GM19397 (cell line): ENCODE results near the gene CCNC.

ENCODE experiments used
- ATAC-seq: cut with Tn5 transposase; IDR thresholded peaks from one replicate; pipeline ENCODE4 v1.9.1; 2021; ENCODE audit warnings: mild to moderate bottlenecking, moderate library complexity; ENCODE audit not compliant: unreplicated experiment

The CCNC gene, protein sequence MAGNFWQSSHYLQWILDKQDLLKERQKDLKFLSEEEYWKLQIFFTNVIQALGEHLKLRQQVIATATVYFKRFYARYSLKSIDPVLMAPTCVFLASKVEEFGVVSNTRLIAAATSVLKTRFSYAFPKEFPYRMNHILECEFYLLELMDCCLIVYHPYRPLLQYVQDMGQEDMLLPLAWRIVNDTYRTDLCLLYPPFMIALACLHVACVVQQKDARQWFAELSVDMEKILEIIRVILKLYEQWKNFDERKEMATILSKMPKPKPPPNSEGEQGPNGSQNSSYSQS

DNA sequence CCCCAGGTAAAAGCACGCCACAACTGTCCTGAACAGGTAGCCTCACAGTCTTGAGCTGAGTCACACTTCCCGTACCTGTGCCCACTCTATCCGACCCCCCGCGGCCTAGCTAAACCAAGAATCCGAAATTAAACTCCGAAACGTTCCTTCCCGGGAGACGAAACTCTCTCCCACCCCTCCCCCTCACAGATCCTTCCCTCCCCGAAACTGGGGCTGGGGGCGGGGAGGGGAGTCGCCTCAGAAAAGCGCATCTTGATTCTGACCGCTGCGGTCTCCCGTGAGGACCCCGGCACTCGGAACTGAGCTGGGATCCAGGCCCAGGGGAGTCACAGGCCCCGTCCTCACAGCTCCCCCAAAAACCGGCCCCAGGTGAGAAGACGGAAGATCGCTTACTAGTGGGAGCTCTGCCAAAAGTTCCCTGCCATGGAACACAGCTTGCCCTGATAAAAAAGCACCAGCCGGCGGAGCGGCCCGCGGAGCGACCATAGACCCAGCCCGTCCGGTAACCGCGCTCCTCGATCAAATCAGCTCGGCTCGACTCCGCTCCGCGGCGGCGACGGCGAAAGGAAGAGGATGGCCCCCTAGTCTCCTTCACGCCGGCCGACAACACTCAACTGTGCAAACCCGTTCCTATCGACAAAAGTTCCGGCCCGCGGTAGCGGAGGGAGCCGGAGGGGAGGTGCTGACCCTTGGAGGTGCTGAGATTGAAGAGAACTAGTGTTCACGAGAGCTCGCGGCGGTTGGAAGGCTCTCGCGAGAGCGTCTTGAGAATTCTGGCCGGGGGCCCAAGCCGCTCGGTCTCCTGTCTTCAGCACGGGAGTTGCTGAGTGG is at the start of gene CCNC:
Gene CCNC (minus strand): TSS at position 558 of the 831 bp plus-strand sequence. CDS start 133 bp downstream, at position 425.
- ATAC-seq, result peak; percentile 99

DNA sequence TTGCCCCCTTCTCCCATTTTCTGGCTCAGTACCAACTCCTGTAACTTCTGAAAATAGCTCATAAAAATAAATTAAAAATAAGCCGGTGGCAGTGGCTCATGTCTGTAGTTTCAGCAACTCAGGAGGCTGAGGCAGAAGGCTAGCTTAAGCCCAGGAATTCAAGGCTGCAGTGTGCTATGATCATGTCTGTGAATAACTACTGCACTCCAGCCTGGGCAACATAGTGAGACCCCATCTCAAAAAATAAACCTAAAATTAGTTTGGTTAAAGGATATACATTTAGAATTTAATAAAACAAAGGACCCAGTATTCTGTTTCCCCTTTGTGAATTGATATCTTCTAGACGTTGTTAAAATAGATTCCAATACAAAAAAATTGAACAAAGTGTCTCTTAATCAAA is 48.7 kb upstream of the CCNC start:
- ATAC-seq, result no peak

DNA sequence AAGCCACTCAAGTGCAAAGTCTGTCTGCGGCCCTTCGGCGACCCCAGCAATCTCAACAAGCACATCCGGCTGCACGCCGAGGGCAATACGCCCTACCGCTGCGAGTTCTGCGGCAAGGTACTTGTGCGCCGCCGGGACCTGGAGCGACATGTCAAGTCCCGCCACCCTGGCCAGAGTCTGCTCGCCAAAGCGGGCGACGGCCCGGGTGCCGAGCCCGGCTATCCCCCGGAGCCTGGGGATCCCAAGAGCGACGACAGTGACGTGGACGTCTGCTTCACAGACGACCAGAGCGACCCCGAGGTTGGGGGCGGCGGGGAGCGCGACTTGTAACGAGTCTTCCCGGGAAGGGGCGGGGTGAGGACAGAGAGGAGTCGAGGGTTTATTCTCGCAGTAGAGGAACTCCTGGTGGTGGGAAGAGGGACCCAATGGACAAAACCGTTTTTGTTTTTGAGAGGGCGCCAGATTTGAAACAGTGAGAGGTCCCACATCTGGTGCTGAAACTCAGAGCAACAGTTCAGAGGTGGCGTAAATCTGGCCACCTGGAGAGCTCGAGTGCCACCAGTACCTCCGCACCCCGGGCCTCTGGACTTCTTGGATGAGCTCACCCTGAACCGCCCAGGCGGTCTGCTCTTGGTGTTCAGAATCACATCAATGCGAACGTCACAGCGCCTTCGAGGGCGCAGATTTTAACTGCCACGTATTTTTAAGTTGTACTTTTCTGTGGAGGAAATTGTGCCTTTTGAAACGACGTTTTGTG is 46.1 kb upstream of the CCNC start:
- ATAC-seq, result peak; percentile 26

DNA sequence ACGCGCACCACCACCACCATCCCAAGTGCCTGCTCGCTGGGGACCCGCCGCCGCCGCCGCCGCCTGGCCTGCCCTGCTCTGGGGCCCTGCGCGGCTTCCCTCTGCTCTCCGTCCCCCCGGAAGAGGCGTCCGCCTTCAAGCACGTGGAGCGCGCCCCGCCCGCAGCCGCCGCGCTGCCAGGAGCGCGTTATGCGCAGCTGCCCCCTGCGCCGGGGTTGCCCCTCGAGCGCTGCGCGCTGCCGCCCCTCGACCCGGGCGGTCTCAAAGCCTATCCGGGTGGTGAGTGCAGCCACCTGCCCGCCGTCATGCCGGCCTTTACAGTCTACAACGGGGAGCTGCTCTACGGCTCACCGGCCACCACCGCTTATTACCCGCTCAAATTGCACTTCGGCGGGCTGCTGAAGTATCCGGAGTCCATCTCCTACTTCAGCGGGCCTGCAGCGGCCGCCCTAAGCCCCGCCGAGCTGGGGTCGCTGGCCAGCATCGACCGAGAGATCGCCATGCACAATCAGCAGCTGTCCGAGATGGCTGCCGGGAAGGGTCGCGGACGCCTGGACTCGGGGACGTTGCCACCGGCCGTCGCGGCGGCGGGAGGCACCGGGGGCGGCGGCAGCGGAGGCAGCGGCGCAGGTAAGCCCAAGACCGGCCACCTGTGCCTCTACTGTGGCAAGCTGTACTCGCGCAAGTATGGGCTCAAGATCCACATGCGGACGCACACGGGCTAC is 45.4 kb upstream of the CCNC start:
- ATAC-seq, result peak; percentile 67

DNA sequence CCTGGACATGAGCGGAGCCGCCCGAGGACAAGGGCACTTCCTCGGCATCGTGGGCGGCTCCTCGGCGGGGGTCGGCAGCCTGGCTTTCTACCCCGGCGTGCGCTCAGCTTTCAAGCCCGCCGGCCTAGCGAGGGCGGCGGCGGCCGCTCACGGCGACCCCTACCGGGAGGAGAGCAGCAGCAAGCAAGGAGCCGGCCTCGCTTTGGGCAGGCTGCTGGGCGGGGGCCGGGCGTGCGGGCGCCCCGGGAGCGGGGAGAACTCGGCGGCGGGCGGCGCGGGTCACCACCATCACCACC is 44.9 kb upstream of the CCNC start:
- ATAC-seq, result peak; percentile 71

DNA sequence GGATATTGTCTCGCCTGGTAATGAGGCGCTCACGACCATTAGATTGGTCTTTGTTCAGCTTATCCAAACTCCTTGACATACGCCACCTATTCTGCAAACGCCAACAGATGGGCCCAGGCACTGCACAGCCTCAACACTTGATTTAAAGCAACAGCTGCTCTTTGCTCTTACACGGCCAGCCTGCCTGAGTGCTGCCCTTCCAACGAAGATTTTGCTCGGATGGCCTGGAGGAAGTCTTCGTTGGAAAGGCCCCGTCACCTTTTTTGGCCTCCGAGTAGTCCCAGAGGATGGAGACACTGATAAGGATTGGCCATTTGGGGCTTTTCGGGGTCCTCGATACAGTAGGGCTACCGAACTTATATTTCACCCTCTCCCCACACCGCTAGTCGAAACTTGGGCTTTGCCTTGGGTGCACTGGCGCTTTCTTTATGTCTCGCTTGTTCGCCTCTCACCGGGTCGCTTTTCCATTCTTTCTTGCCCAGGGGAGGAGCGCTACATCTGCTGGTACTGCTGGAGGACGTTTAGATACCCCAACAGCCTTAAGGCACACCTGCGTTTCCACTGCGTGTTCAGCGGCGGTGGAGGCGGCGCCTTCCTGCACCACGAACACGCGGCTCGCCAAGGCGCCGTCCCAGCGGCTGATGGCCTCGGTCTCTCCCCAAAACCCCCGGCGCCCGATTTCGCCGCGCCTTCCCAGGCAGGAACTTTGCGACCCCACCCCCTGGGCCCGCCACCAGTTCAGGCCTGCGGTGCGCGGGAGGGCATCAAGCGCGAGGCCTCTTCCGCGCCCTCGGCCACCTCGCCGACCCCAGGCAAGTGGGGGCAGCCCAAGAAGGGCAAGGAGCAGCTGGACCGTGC is 44.3 kb upstream of the CCNC start:
- ATAC-seq, result peak; percentile 9

DNA sequence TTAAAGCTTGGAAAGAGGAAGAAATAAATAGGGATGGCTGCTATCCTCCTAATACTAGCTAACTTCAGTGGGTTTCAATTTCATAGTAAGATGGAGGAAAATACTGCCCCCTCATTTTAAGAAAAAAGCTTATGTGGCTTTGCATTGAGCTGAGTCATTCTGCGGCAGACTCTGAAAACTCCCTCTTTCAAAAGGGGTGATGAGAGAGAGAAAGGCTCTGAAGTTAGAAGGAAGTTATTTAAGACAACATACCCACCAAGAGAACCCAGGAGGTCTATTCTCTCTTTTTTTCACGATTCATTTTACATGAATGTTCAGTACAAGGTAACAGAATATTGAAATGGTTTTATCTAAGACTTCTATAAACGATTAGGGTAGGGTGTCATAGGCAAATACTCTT is 42.7 kb upstream of the CCNC start:
- peak; percentile 26 for ATAC-seq

DNA sequence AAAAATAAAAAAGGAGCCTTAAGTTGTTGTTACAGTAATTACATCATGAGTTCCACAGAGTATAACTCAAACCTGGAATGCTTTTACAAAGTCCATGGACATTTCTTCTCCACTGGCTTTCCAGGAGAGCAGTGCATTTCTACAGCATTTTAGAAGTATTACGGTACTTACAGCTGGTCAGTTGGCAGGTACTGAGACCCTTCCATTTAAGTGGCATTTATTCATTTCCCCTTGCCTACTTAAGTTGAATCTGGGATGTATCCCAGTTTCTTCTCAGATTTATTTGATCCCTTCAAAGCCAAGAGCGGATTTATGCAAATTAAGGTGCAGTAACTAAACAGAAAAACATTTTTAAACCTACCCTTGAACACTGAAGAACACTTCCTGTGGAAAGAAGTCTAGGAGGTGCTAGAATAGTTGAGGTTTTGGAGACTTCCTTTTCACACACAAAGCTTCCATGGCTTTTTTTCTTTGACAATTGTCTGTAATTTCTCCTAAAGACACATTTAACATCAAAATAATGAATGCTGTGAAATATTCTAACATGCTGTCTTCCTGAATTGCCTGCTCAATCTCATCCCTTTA is 41.5 kb upstream of the CCNC start:
- no peak for ATAC-seq

DNA sequence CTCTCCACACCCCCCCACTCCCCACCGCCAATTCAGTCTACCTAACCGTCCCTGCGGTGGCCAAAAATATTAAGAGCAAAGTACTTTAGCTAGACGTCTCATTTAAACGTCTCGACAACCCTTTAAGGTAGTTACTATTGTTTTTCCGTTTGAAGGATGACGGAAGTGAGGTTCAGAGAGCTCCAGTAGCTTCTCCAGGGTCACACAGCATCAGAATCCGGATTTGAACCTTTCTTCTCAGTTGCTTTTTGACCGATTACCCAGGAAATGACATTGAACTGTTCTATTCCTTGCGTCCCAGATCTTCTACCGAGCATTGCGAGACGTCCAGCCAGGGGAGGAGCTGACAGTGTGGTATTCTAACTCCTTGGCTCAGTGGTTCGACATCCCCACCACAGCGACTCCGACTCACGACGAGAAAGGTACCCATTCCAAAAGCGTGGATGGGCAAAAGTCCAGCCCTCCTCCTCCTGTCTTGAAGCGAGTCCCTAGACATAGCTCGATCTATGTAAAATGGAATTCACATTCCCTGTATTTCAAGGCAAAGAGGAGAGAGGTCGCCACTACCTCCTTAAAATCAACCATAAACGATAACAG is 40.5 kb upstream of the CCNC start:
- ATAC-seq, result no peak

DNA sequence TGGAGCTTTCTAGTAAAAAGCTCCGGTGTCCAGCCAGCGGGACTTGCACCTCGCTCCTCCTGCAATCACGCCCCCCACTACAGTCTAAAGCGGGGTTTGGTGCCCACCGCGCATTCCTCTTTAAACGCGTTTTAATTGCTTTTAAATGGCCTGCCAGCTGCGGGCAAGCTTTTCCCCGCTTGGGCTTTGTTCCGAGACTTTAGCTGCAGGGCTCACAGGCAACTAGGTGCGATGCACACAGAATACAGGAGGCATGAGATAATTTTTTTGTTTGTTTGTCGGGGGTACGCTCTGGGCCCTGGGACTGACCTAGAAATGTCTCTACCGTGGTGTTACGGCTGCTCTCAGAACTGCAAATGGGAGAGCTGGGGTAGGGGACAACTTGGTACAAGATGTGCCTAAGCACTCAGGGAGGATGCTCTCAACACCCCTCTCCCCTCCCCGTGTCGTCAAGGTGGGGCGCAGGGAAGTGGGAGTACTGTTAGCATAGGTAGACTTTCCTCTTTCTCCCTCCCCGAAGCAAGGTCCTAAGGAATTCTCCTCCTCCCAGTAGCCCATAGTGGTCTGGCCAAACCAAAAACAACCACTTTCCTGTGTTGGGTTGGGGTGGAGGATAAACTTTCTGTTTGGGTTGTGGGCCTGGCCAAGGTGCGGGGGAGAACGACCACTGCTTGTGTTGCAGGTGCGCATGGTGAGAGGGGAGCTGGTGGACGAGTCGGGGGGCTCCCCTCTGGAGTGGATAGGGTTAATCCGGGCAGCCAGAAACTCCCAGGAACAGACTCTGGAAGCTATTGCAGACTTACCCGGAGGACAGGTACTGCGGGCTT is 39.8 kb upstream of the CCNC start:
- ATAC-seq, result no peak

DNA sequence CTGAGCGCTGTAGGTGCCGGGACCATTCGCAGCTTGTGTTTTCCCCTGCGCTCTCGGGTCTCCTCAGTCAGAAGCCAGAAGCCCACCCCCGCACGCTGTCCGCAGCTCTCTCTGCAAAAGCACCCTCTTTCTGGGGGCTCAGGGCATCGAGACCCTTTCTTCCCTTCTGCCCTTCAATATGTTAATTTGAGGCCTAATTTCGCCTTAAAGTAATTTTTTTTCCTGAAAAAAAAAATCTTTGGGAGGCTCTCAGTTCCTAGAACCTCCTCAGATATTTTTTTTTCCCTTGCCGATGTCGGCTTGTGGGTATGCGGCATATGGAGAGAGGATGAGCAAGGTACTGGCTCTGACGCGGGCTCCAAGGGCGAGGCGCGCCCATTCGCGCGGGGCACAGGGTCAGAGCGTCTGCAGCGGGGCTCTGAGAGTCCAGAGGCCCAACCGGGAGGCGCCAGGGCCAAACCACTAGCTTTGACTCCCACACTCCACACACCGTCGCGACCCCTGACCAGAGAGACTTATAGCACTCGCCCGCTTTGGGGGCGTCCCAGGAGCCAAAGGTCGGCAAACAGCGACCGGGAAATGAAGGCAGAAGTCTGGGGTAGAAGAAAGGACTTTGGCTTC is 39.1 kb upstream of the CCNC start:
- ATAC-seq, result no peak

DNA sequence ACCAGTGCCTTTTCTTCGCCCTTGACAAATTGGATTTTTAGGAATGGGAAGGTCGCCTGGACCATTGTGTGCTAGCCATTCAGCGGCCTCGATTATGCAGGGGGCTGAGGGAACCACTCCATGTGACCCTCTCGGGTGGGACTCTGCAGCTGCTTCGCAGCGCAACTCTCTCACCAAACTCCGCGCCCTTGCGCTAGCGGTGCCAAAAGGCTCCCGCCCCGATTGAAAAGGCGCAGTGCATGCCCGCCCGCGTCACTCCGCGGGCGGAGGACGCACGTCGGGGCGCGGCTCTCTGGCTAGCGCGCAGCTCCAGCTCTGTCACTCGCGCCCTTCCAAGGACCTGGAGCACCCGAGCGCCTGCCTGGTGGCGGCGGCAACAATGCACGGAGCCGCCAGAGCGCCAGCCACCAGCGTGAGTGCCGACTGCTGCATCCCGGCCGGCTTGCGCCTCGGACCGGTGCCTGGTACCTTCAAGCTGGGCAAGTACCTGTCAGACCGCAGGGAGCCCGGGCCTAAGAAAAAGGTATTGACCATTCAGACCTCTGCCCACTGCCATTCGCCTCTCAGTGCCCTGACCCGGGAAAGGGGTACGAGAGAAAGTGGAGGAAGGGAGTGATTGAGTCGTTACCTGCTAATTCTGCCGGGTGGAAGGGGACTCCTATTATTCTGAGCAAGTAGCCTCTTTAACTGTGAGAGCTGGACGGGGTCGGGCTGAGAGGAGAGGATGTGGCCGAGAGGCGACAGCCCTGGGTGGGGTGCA is 38.4 kb upstream of the CCNC start, which contains the start of gene PRDM13:
Gene PRDM13 (plus strand): TSS at position 178 of the 760 bp plus-strand sequence. CDS start 202 bp downstream, at position 380.
- ATAC-seq, result no peak

DNA sequence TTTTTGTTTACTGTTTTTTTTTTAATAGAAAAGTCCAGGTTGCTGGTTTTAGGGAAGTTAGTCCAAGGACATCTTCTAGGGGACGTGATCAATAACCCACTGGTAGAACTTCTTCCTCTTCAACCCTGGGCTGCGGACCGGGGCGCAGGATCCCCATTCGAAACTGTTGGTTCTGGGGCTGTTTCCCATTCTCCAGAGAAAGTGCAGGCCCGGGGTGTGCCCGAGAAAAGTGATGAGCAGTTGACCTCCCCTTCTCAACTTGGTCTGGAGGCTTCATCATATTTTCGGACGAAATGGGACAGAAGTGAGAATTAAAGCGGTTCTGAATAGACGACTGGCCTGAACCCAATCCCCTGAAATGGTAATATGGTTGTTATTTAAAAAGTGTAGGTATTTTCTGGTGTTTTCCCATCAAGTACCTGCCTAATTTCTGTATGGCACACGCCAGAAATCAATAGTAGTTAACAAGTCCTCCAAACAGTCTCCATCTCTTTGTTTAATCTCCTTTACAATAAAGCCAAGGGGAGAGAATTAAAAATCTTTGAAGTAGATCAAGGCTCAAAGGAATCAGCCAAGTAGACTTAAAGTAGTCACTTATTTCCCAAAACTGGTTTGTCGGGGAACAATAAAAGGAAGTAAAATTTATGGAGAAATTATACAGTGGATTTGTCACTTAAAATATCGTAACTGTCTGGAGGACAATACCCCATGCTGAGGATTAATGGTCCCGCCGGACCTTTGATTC is 37.6 kb upstream of the CCNC start:
- ATAC-seq, result no peak

DNA sequence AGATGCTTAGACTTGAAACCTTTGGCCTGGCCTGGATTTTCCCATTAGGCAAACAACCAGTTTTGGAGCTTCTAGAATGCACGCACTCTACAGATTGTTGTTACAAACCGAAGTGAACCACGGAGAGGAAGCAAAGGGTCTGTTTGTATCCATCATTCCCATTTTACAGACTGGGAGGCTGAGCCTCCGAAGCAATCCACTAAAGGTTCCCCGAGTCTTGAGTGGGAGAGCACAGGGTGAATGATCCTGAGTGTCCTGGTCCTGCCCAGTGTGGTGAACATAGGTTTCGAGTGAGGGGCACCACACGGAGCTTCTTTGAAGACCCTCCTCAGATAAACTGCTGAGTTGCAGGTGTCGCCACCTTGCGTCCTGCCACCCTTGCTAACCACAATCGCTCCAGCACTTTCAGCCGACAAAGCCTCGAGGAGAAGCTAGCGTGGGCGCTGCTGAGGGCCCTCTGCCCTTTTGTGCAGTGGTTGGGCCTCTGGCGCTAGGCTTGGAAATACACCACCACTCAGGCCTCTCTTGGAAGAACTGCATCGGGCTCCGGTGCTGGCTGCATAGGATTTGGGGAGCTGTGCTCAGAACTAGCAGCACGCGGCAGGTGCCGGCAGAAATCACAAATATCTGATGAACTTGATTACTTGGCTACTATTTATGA is 36.7 kb upstream of the CCNC start:
- no peak for ATAC-seq

DNA sequence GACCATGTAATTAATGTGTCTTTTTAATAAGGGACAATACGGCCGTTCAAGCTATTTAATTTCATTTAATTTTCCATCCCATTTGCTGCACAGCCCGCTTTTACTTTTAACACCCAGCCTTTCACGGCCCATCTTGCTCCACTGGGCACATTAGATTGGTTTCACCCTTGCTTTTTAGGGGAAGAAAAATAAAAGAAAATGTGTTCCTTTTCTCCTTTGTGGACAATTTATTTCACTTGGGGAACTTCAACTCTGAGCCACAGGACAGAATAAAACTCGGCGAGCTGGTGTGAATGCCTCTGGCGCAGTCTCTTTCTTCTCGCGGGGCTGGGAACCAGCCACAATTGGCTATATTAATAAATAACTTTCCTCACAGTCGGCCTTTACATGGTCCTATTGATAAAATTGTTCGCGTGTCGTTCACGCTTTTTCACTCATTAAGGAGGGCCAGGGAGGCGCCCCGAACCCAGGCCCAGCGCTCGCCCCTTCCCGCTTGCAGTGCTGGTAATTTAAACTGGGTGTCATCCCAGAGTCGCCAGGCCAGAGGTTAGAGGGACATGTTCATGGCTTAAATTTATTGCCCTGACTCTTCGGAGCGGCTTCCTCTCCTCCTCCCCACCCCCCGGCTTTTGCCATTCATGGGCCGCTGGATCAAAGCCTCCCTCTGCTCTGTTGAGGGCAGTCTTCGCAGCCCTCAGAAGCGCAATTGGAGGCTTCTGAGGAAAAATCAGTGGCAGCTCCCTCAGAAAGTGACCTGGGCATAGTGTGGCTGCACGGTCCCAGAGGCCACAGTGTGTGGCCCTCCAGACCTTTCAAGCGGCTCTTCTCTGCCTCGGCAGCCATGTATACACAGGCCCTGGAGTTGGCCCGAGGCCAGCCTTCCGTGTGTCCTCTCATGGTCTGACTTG is 36.0 kb upstream of the CCNC start:
- ATAC-seq, result no peak
